ENCODE data around the gene CDH26. TPM values are rescaled to one million over a fixed set of nuclear protein-coding genes. Genes with fewer than 3 reads are reported as not detected.
A peak's percentile ranks its signal among the peaks of the same experiment; 100 is the strongest.

Gene CDH26
- polyA plus RNA-seq, 1 donor (not counting 4 experiments of a cell fraction or from before 2014, with no cell fraction given) = 1.1 TPM

DNA sequence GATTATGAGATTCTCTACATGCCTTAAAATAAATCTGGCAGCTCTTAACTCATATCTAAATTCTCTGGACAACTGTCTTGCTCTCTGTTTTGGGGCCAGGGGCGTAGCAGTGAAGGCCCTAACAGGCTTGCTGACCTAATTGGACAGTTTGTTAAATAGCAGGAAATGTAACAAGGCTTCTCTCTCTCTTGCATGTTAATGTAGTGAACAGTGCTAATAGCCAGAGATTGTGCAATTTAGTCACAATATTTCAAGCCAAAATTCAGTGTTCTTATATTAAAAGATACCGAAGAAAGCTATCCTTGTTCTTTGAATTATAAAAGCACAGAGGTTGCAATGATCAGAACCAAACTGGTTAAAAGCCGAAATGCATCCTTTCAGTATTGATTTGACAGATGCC, 21.1 kb upstream of the CDH26 start:
- Histone ChIP-seq H3K4me3 (ENCODE audit: control insufficient read depth in 2 of 3, extremely low read depth in 1 of 3, insufficient read depth in 2 of 3, low read depth in 1 of 3, low read length in 3 of 3) (no peak overlapping the region), H3K9me3 (ENCODE audit: control insufficient read depth, low read depth, low read length) (no peaks in the 10 kb centered on the region), H2AFZ (ENCODE audit: control insufficient read depth, low read length) (no peak overlapping the region), H3K9me1 (ENCODE audit: control insufficient read depth, extremely low read depth, insufficient read depth, low read length) (no peaks in the 10 kb centered on the region), H3K27me3 (ENCODE audit: control insufficient read depth, extremely low read depth, insufficient read depth, low read length) (no peaks in the 10 kb centered on the region), H4K20me1 (ENCODE audit: control insufficient read depth, extremely low read depth, insufficient read depth, low read length) (no peaks in the 10 kb centered on the region), H3K9ac (ENCODE audit: control insufficient read depth, extremely low read depth, insufficient read depth, low read length) (no peak overlapping the region), H3K4me2 (ENCODE audit: control insufficient read depth, extremely low read depth, insufficient read depth, low read depth, low read length) (peak overlapping the region; percentile 79), H3K4me1 (ENCODE audit: control insufficient read depth, extremely low read depth, insufficient read depth, low read length) (peaks cover 36% of the 10 kb centered on the region), H3K36me3 (ENCODE audit: control insufficient read depth in 2 of 2, extremely low read depth in 1 of 2, insufficient read depth in 2 of 2, low read length in 2 of 2) (no peaks in the 10 kb centered on the region), H3K79me2 (ENCODE audit: control insufficient read depth, insufficient read depth, low read length) (peaks cover 24% of the 10 kb centered on the region), H3K27ac (ENCODE audit: control insufficient read depth, insufficient read depth, low read length) (no peak overlapping the region)
- no peak for DNase-seq (ENCODE audit: low read depth, low spot score)
- FAIRE-seq = no peak
- no peak for TF ChIP-seq EZH2 (IDR thresholded peaks at IDR 0.05; ENCODE audit: low read length)
- TF ChIP-seq CTCF (optimal IDR thresholded peaks at IDR 0.05 in 1 of 3, IDR thresholded peaks at IDR 0.05 in 1 of 3, conservative IDR thresholded peaks at IDR 0.05 in 1 of 3; ENCODE audit: extremely low read depth in 1 of 3, insufficient read depth in 2 of 3, low read length in 3 of 3) = no peak
- dilution Hi-C loops (cut with MboI; ENCODE audit: extremely low pct_ligation_motif_present, low sequenced_read_pairs) = no loop called here

DNA sequence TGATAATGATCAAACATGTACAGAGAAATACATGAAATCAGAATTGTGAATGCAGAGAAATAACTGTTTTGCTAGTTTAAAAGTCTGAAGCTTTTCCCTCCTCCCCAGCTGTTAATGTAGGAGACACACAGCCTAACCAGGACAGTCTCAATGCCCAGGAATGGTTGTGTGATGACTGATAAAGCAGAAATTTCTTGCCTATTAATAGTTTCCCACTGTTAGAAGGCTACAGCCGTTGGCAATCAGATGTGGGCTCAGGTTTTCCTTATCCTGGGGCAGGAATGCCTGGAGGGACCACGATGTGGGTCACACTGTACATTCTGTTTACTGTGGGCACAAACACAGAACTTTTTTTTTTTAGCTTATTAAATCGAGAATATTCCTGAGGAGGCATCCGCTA, 20.0 kb upstream of the CDH26 start:
- no peak overlapping the region for H3K9ac ChIP-seq (ENCODE audit: control insufficient read depth, extremely low read depth, insufficient read depth, low read length)
- TF ChIP-seq CTCF (optimal IDR thresholded peaks at IDR 0.05 in 1 of 3, IDR thresholded peaks at IDR 0.05 in 1 of 3, conservative IDR thresholded peaks at IDR 0.05 in 1 of 3; ENCODE audit: extremely low read depth in 1 of 3, insufficient read depth in 2 of 3, low read length in 3 of 3) (no peak), EZH2 (IDR thresholded peaks at IDR 0.05; ENCODE audit: low read length) (no peak)
- peaks cover 24% of the 10 kb centered on the region for H3K79me2 ChIP-seq (ENCODE audit: control insufficient read depth, insufficient read depth, low read length)
- H3K27me3 ChIP-seq (ENCODE audit: control insufficient read depth, extremely low read depth, insufficient read depth, low read length) = no peaks in the 10 kb centered on the region
- H3K36me3 ChIP-seq (ENCODE audit: control insufficient read depth in 2 of 2, extremely low read depth in 1 of 2, insufficient read depth in 2 of 2, low read length in 2 of 2) = no peaks in the 10 kb centered on the region
- peak overlapping the region; percentile 79 for H3K4me2 ChIP-seq (ENCODE audit: control insufficient read depth, extremely low read depth, insufficient read depth, low read depth, low read length)
- FAIRE-seq = peak; percentile 41
- H3K27ac ChIP-seq (ENCODE audit: control insufficient read depth, insufficient read depth, low read length) = peak overlapping the region; percentile 8
- H3K4me3 ChIP-seq (ENCODE audit: control insufficient read depth in 2 of 3, extremely low read depth in 1 of 3, insufficient read depth in 2 of 3, low read depth in 1 of 3, low read length in 3 of 3) = peak overlapping the region in 2 of 3 experiments; percentile 63 to 68
- H2AFZ ChIP-seq (ENCODE audit: control insufficient read depth, low read length) = no peak overlapping the region
- H4K20me1 ChIP-seq (ENCODE audit: control insufficient read depth, extremely low read depth, insufficient read depth, low read length) = no peaks in the 10 kb centered on the region
- no peaks in the 10 kb centered on the region for H3K9me1 ChIP-seq (ENCODE audit: control insufficient read depth, extremely low read depth, insufficient read depth, low read length)
- no peaks in the 10 kb centered on the region for H3K9me3 ChIP-seq (ENCODE audit: control insufficient read depth, low read depth, low read length)
- DNase-seq (ENCODE audit: low read depth, low spot score) = no peak
- dilution Hi-C loops (cut with MboI; ENCODE audit: extremely low pct_ligation_motif_present, low sequenced_read_pairs) = no loop called here
- peaks cover 36% of the 10 kb centered on the region for H3K4me1 ChIP-seq (ENCODE audit: control insufficient read depth, extremely low read depth, insufficient read depth, low read length)

Data from keratinocyte (primary cell).